Measurements from ENCODE around the gene FHOD1.

GRCh38 chr16:67197704-67198103 is 49.6 kb downstream of the FHOD1 start:
- TF ChIP-seq, protein P1, sequence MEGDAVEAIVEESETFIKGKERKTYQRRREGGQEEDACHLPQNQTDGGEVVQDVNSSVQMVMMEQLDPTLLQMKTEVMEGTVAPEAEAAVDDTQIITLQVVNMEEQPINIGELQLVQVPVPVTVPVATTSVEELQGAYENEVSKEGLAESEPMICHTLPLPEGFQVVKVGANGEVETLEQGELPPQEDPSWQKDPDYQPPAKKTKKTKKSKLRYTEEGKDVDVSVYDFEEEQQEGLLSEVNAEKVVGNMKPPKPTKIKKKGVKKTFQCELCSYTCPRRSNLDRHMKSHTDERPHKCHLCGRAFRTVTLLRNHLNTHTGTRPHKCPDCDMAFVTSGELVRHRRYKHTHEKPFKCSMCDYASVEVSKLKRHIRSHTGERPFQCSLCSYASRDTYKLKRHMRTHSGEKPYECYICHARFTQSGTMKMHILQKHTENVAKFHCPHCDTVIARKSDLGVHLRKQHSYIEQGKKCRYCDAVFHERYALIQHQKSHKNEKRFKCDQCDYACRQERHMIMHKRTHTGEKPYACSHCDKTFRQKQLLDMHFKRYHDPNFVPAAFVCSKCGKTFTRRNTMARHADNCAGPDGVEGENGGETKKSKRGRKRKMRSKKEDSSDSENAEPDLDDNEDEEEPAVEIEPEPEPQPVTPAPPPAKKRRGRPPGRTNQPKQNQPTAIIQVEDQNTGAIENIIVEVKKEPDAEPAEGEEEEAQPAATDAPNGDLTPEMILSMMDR (conservative IDR thresholded peaks at IDR 0.05 in 1 of 2, IDR thresholded peaks at IDR 0.05 in 1 of 2; ENCODE audit: low read depth in 1 of 2, low read length in 2 of 2), result no peak
- TF ChIP-seq EZH2 (IDR thresholded peaks at IDR 0.05; ENCODE audit: low read length, missing control alignments), result no peak
